Measurements from ENCODE around the gene QKI. TPM values are rescaled to one million over a fixed set of nuclear protein-coding genes. Genes with fewer than 3 reads are reported as not detected.

QKI gene
- total RNA-seq, 4 donors from 2014 or later: 8.4 to 107 (median 37.1) TPM

DNA sequence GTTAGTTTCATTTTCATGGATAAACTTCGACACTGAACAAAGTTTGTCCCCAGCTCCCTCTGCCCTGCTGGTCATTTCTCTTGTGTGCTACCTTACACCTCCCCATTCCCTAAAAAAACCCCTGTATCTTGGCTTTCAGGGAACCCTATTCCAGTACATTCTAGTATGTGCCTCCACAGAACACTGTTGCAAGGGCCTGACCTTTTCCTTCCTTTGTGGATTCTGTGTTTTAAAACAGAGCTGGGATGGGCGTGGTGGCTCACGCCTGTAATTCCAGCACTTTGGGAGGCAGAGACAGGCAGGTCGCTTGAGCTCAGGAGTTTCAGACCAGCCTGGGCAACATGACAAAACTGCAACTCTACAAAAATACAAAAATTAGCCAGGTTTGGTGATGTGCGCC is 20.6 kb upstream of the QKI start:
- TF ChIP-seq, protein P1, sequence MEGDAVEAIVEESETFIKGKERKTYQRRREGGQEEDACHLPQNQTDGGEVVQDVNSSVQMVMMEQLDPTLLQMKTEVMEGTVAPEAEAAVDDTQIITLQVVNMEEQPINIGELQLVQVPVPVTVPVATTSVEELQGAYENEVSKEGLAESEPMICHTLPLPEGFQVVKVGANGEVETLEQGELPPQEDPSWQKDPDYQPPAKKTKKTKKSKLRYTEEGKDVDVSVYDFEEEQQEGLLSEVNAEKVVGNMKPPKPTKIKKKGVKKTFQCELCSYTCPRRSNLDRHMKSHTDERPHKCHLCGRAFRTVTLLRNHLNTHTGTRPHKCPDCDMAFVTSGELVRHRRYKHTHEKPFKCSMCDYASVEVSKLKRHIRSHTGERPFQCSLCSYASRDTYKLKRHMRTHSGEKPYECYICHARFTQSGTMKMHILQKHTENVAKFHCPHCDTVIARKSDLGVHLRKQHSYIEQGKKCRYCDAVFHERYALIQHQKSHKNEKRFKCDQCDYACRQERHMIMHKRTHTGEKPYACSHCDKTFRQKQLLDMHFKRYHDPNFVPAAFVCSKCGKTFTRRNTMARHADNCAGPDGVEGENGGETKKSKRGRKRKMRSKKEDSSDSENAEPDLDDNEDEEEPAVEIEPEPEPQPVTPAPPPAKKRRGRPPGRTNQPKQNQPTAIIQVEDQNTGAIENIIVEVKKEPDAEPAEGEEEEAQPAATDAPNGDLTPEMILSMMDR (IDR thresholded peaks at IDR 0.05): no peak
- TF ChIP-seq POLR2A (IDR thresholded peaks at IDR 0.05): no peak

DNA sequence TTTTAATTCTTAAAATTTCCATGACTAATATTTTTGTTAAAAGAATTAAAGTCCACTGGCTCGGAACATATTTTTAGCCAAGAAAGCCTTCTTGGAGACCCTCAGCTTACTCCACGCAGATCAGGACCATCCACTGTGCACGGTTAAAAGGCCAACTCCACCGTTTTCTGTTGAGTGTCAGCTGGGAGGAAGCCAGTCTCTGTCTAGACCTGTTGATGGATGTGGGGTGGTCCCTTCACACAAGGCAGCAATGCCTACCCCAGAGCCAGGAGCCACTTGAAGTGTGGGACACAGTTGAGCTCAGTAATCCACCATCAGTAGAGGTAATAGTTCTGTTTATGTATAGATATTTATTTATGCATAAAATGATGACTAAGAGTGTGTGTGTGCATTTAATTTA is 19.9 kb upstream of the QKI start:
- no peak overlapping the region for H3K4me3 ChIP-seq
- TF ChIP-seq, protein P1 (IDR thresholded peaks at IDR 0.05): no peak
- no peak for TF ChIP-seq POLR2A (IDR thresholded peaks at IDR 0.05)
- H3K4me1 ChIP-seq: no peaks in the 10 kb centered on the region
- H3K27ac ChIP-seq: no peak overlapping the region
- H3K9me3 ChIP-seq: no peaks in the 10 kb centered on the region
- DNase-seq: no peak
- no peaks in the 10 kb centered on the region for H3K36me3 ChIP-seq
- H3K27me3 ChIP-seq: no peaks in the 10 kb centered on the region

More for the DNA sequence above, 20.6 kb upstream of the QKI start:
- Histone ChIP-seq H3K36me3 (no peaks in the 10 kb centered on the region), H3K4me3 (no peak overlapping the region), H3K27ac (no peak overlapping the region), H3K4me1 (no peaks in the 10 kb centered on the region), H3K27me3 (no peaks in the 10 kb centered on the region), H3K9me3 (no peaks in the 10 kb centered on the region)
- DNase-seq: no peak

DNA sequence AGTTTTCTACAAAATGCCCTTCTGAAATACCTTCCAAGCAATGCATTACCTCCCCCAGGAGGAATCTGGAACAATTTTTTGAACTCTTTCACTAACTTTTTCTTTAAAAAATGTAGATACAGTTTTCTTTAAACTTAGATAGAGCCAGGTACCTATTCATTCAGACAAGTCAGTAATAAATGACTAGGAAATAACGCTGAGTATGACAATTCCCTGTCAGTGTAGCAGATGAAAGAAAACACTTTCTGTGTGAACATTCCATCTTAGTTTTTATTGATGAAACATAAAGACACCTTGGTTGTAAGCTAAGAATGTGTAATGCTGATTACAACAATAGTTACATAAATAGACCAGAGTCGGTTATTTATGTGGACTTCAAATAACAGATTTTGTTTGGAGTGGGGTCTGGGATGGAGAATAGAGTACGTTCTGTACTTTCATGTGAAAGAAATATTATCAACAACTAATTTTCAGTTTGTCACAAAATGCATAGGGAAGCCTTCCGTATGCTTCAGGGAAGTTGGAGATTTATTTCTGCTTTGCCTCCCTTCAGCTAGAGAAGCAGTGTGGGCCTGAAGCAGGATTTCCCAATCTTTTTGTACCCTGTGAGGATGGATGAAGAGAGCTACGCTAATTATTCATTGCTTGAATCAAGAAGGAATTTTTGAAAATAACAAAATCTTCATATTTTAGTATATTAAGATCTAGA is 19.2 kb upstream of the QKI start:
- Histone ChIP-seq H3K27me3 (no peaks in the 10 kb centered on the region), H3K36me3 (no peaks in the 10 kb centered on the region), H3K4me3 (no peak overlapping the region), H3K4me1 (no peaks in the 10 kb centered on the region), H3K27ac (no peak overlapping the region), H3K9me3 (no peaks in the 10 kb centered on the region)
- TF ChIP-seq, protein P1 (IDR thresholded peaks at IDR 0.05): no peak
- no peak for TF ChIP-seq POLR2A (IDR thresholded peaks at IDR 0.05)
- DNase-seq: no peak

DNA sequence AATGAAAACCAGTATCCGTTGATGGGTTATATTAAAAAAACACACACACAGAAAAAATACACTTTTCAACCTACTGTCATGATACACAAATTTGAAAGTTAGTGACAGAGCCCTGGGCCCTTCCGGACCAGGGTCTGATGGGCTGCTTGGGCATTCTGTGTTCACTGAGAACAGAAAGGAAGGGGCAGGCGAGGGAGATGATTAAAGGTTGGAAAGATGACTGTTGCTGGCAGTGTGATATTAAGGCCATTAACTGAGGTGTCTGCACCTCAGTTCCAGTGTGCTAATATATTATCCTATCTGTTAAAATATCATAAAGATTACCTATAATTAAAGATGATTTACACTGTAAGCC is 18.7 kb upstream of the QKI start:
- no peak for TF ChIP-seq POLR2A (IDR thresholded peaks at IDR 0.05)
- TF ChIP-seq, protein P1 (IDR thresholded peaks at IDR 0.05): no peak
- no peak for DNase-seq

DNA sequence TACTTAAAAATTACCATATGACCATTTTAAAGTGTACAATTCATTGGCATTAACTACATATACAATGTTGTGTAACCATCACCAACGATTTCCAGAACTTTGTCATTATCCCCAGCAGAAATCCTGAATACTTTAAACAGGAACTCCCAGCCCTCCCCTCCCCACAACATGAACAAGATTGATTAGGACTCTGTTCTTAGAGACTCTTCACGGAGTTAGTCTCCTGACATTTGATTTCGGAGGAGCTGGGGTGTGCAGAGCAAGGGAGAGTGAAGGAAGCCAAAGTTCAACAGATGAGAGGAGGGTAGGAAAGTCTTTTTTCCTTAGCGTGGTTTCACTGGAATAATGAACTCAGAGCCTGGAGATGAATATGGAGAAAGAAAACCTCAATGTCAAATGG is 17.2 kb upstream of the QKI start:
- no peak overlapping the region for H3K4me3 ChIP-seq
- DNase-seq: no peak
- no peaks in the 10 kb centered on the region for H3K4me1 ChIP-seq

More for the DNA sequence above, 18.7 kb upstream of the QKI start:
- no peaks in the 10 kb centered on the region for H3K4me1 ChIP-seq
- no peaks in the 10 kb centered on the region for H3K36me3 ChIP-seq
- no peak overlapping the region for H3K27ac ChIP-seq
- H3K27me3 ChIP-seq: no peaks in the 10 kb centered on the region
- no peaks in the 10 kb centered on the region for H3K9me3 ChIP-seq
- no peak overlapping the region for H3K4me3 ChIP-seq

More for the DNA sequence above, 17.2 kb upstream of the QKI start:
- Histone ChIP-seq H3K9me3 (no peaks in the 10 kb centered on the region), H3K27me3 (no peaks in the 10 kb centered on the region), H3K27ac (no peak overlapping the region), H3K36me3 (no peaks in the 10 kb centered on the region)
- no peak for TF ChIP-seq POLR2A (IDR thresholded peaks at IDR 0.05)
- TF ChIP-seq, protein P1 (IDR thresholded peaks at IDR 0.05): no peak
